HG03196 (cell line): ENCODE results near the gene FAM120A.

Source experiments
- ATAC-seq: cut with Tn5 transposase; IDR thresholded peaks from one replicate; pipeline ENCODE4 v1.9.1; 2021; ENCODE audit not compliant: unreplicated experiment

Gene FAM120A

GRCh38 chr9:93577078-93577974 lies 125.8 kb downstream of the FAM120A start:
- ATAC-seq: no peak

- no peak for ATAC-seq
These were observed 126.6 kb downstream of the FAM120A start for GRCh38 chr9:93577975-93578682.

- no peak for ATAC-seq
These were observed 127.4 kb downstream of the FAM120A start for GRCh38 chr9:93578844-93579243.

- ATAC-seq: no peak
These were observed 128.4 kb downstream of the FAM120A start for GRCh38 chr9:93579711-93580516.

GRCh38 chr9:93580654-93581380 lies 129.3 kb downstream of the FAM120A start:
- no peak for ATAC-seq

GRCh38 chr9:93582115-93582514 lies 130.6 kb downstream of the FAM120A start:
- ATAC-seq: no peak

- no peak for ATAC-seq
These were observed 131.1 kb downstream of the FAM120A start for GRCh38 chr9:93582550-93582949.

GRCh38 chr9:93585259-93585658 lies 133.8 kb downstream of the FAM120A start:
- no peak for ATAC-seq

- no peak for ATAC-seq
These were observed 134.2 kb downstream of the FAM120A start for GRCh38 chr9:93585695-93586094.

GRCh38 chr9:93586290-93587057 lies 135.0 kb downstream of the FAM120A start:
- ATAC-seq: no peak

- ATAC-seq: no peak
These were observed 135.8 kb downstream of the FAM120A start for GRCh38 chr9:93587284-93587650.

GRCh38 chr9:93587651-93588347 lies 136.3 kb downstream of the FAM120A start:
- ATAC-seq: no peak

- ATAC-seq: no peak
These were observed 137.4 kb downstream of the FAM120A start for GRCh38 chr9:93588641-93589609.

- no peak for ATAC-seq
These were observed 138.2 kb downstream of the FAM120A start for GRCh38 chr9:93589688-93590087.

- no peak for ATAC-seq
These were observed 139.2 kb downstream of the FAM120A start for GRCh38 chr9:93590609-93591234.

GRCh38 chr9:93591301-93592007 lies 140.0 kb downstream of the FAM120A start:
- no peak for ATAC-seq

GRCh38 chr9:93592008-93592642 lies 140.6 kb downstream of the FAM120A start:
- no peak for ATAC-seq
